ENCODE results near the gene SDK1.

The SDK1 gene

DNA sequence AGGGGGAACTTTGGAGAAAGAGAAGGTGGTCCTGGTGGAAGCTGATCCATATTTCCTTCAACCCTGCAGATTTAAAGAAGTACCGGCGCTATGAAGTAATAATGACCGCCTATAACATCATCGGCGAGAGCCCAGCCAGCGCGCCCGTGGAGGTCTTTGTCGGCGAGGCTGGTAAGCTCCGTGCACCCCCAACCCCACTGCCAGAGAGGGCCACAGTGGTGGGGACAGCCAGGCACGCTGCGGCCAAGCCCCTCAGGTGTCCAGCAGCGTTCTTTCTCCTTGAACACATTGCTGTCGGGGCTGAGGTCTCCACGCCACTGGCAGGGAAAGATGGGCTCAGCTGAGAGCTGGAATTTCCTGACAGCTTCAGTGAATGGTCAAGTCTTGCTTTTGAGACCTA, 877.4 kb downstream of the SDK1 start:
- no peak overlapping the region for H3K23ac ChIP-seq (ENCODE audit: low read length in 2 of 2)
- peaks cover 0 to 4% of the 10 kb centered on the region in 2 experiments for H3K36me3 ChIP-seq (ENCODE audit: control insufficient read depth in 1 of 2, insufficient read depth in 2 of 2, low read depth in 1 of 2, low read length in 2 of 2)
- 94% methylated on average over 16 of the region's 16 CpGs for WGBS
- no peaks in the 10 kb centered on the region for H3K27me3 ChIP-seq (ENCODE audit: control insufficient read depth in 1 of 2, insufficient read depth in 1 of 2, low read length in 2 of 2)
- no peak for DNase-seq
- no peak overlapping the region for H4K91ac ChIP-seq (ENCODE audit: low read length)
- H4K8ac ChIP-seq (ENCODE audit: low read length): no peak overlapping the region
- no peak overlapping the region for H3K9ac ChIP-seq (ENCODE audit: low read length)
- H3K14ac ChIP-seq (ENCODE audit: low read length in 2 of 2): no peak overlapping the region
- no peak overlapping the region for H3K18ac ChIP-seq (ENCODE audit: low read depth in 1 of 2, low read length in 2 of 2)
- no peak overlapping the region for H2BK15ac ChIP-seq (ENCODE audit: low read depth, poor library complexity, severe bottlenecking)
- H3K9me3 ChIP-seq (ENCODE audit: control insufficient read depth, low read length): no peaks in the 10 kb centered on the region
- no peak overlapping the region for H3K4me3 ChIP-seq (ENCODE audit: insufficient read depth in 1 of 2, low read depth in 1 of 2, low read length in 2 of 2)
- H2BK12ac ChIP-seq (ENCODE audit: low read length in 2 of 2): no peak overlapping the region
- no peak overlapping the region for H3K4ac ChIP-seq (ENCODE audit: low read depth in 1 of 2, low read length in 2 of 2)
- H2BK120ac ChIP-seq (ENCODE audit: low read depth, low read length): no peak overlapping the region
- no peak overlapping the region for H2AK5ac ChIP-seq (ENCODE audit: low read length, severe bottlenecking)
- H3K27ac ChIP-seq (ENCODE audit: low read length, poor library complexity, severe bottlenecking): no peak overlapping the region
- no peak overlapping the region for H2BK5ac ChIP-seq (ENCODE audit: low read depth, low read length, poor library complexity, severe bottlenecking)
- H2AFZ ChIP-seq (ENCODE audit: low read depth, low read length): no peak overlapping the region
- H3K79me1 ChIP-seq (replicated peaks; ENCODE audit: low read length, poor library complexity, severe bottlenecking): no peaks in the 10 kb centered on the region
- no peak overlapping the region for H3K4me2 ChIP-seq (ENCODE audit: low read length, poor library complexity, severe bottlenecking)
- no peaks in the 10 kb centered on the region for H3K4me1 ChIP-seq (ENCODE audit: control insufficient read depth, insufficient read depth, low read depth, low read length)

- H3K23ac ChIP-seq (ENCODE audit: low read length in 2 of 2): no peak overlapping the region
- no peak overlapping the region for H2AFZ ChIP-seq (ENCODE audit: low read depth, low read length)
- no peak overlapping the region for H4K91ac ChIP-seq (ENCODE audit: low read length)
- no peaks in the 10 kb centered on the region for H3K79me1 ChIP-seq (replicated peaks; ENCODE audit: low read length, poor library complexity, severe bottlenecking)
- H3K14ac ChIP-seq (ENCODE audit: low read length in 2 of 2): no peak overlapping the region
- DNase-seq: no peak
- H3K36me3 ChIP-seq (ENCODE audit: control insufficient read depth in 1 of 2, insufficient read depth in 2 of 2, low read depth in 1 of 2, low read length in 2 of 2): peaks cover 0 to 4% of the 10 kb centered on the region in 2 experiments
- H3K4me1 ChIP-seq (ENCODE audit: control insufficient read depth, insufficient read depth, low read depth, low read length): no peaks in the 10 kb centered on the region
- no peak overlapping the region for H2BK120ac ChIP-seq (ENCODE audit: low read depth, low read length)
- no peak overlapping the region for H3K4me3 ChIP-seq (ENCODE audit: insufficient read depth in 1 of 2, low read depth in 1 of 2, low read length in 2 of 2)
- no peak overlapping the region for H3K4ac ChIP-seq (ENCODE audit: low read depth in 1 of 2, low read length in 2 of 2)
- no peaks in the 10 kb centered on the region for H3K9me3 ChIP-seq (ENCODE audit: control insufficient read depth, low read length)
- no peak overlapping the region for H3K27ac ChIP-seq (ENCODE audit: low read length, poor library complexity, severe bottlenecking)
- no peak overlapping the region for H2BK5ac ChIP-seq (ENCODE audit: low read depth, low read length, poor library complexity, severe bottlenecking)
- H2BK12ac ChIP-seq (ENCODE audit: low read length in 2 of 2): no peak overlapping the region
- H2AK5ac ChIP-seq (ENCODE audit: low read length, severe bottlenecking): no peak overlapping the region
- no peaks in the 10 kb centered on the region for H3K27me3 ChIP-seq (ENCODE audit: control insufficient read depth in 1 of 2, insufficient read depth in 1 of 2, low read length in 2 of 2)
- H3K9ac ChIP-seq (ENCODE audit: low read length): no peak overlapping the region
- no peak overlapping the region for H4K8ac ChIP-seq (ENCODE audit: low read length)
- H3K4me2 ChIP-seq (ENCODE audit: low read length, poor library complexity, severe bottlenecking): no peak overlapping the region
- 92% methylated on average over 23 of the region's 23 CpGs for WGBS
- H3K18ac ChIP-seq (ENCODE audit: low read depth in 1 of 2, low read length in 2 of 2): no peak overlapping the region
- no peak overlapping the region for H2BK15ac ChIP-seq (ENCODE audit: low read depth, poor library complexity, severe bottlenecking)
Observed at GRCh38 chr7:4178916-4179687, 878.0 kb downstream of the SDK1 start.

GRCh38 chr7:4179688-4180380, 878.8 kb downstream of the SDK1 start:
- H3K36me3 ChIP-seq (ENCODE audit: control insufficient read depth in 1 of 2, insufficient read depth in 2 of 2, low read depth in 1 of 2, low read length in 2 of 2): peaks cover 0 to 5% of the 10 kb centered on the region in 2 experiments
- H2AFZ ChIP-seq (ENCODE audit: low read depth, low read length): no peak overlapping the region
- H3K27me3 ChIP-seq (ENCODE audit: control insufficient read depth in 1 of 2, insufficient read depth in 1 of 2, low read length in 2 of 2): no peaks in the 10 kb centered on the region
- H4K8ac ChIP-seq (ENCODE audit: low read length): no peak overlapping the region
- no peak for DNase-seq
- H3K79me1 ChIP-seq (replicated peaks; ENCODE audit: low read length, poor library complexity, severe bottlenecking): no peaks in the 10 kb centered on the region
- H3K4me3 ChIP-seq (ENCODE audit: insufficient read depth in 1 of 2, low read depth in 1 of 2, low read length in 2 of 2): no peak overlapping the region
- no peak overlapping the region for H3K23ac ChIP-seq (ENCODE audit: low read length in 2 of 2)
- no peak overlapping the region for H2AK5ac ChIP-seq (ENCODE audit: low read length, severe bottlenecking)
- no peak overlapping the region for H3K9ac ChIP-seq (ENCODE audit: low read length)
- H3K27ac ChIP-seq (ENCODE audit: low read length, poor library complexity, severe bottlenecking): no peak overlapping the region
- no peak overlapping the region for H3K4ac ChIP-seq (ENCODE audit: low read depth in 1 of 2, low read length in 2 of 2)
- H3K18ac ChIP-seq (ENCODE audit: low read depth in 1 of 2, low read length in 2 of 2): no peak overlapping the region
- no peak overlapping the region for H3K4me2 ChIP-seq (ENCODE audit: low read length, poor library complexity, severe bottlenecking)
- no peak overlapping the region for H2BK15ac ChIP-seq (ENCODE audit: low read depth, poor library complexity, severe bottlenecking)
- no peak overlapping the region for H3K14ac ChIP-seq (ENCODE audit: low read length in 2 of 2)
- H3K4me1 ChIP-seq (ENCODE audit: control insufficient read depth, insufficient read depth, low read depth, low read length): no peaks in the 10 kb centered on the region
- H3K9me3 ChIP-seq (ENCODE audit: control insufficient read depth, low read length): no peaks in the 10 kb centered on the region
- H2BK120ac ChIP-seq (ENCODE audit: low read depth, low read length): no peak overlapping the region
- no peak overlapping the region for H2BK5ac ChIP-seq (ENCODE audit: low read depth, low read length, poor library complexity, severe bottlenecking)
- no peak overlapping the region for H2BK12ac ChIP-seq (ENCODE audit: low read length in 2 of 2)
- 91% methylated on average over 24 of the region's 24 CpGs for WGBS
- no peak overlapping the region for H4K91ac ChIP-seq (ENCODE audit: low read length)

DNA sequence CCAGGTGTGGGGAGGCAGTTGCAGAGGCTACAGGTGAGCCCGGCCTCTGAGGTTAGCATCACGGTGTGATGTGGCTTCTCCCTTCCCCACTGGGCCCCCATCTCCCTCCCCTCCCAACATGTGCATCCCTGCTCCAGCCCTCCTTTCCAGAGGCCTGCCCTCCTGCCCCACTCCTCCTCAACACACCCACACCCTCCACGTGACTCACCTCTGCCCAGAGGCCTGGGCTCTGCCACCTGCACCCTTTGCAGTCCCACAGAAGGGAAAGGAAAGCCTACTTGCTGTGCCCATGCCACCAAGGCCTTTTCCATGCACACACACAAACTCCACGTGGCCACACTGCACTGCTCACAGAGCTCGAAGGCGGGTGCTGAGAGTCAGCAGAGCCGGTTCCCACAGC, 880.4 kb downstream of the SDK1 start:
- 84% methylated on average over 7 of the region's 7 CpGs for WGBS

More for the DNA sequence above, 880.4 kb downstream of the SDK1 start:
- H3K79me1 ChIP-seq (replicated peaks; ENCODE audit: low read length, poor library complexity, severe bottlenecking): no peaks in the 10 kb centered on the region
- H4K8ac ChIP-seq (ENCODE audit: low read length): no peak overlapping the region
- no peak overlapping the region for H4K91ac ChIP-seq (ENCODE audit: low read length)
- H3K4me1 ChIP-seq (ENCODE audit: control insufficient read depth, insufficient read depth, low read depth, low read length): no peaks in the 10 kb centered on the region
- no peak overlapping the region for H3K27ac ChIP-seq (ENCODE audit: low read length, poor library complexity, severe bottlenecking)
- no peak for DNase-seq
- H2BK5ac ChIP-seq (ENCODE audit: low read depth, low read length, poor library complexity, severe bottlenecking): no peak overlapping the region
- no peak overlapping the region for H3K9ac ChIP-seq (ENCODE audit: low read length)
- H3K27me3 ChIP-seq (ENCODE audit: control insufficient read depth in 1 of 2, insufficient read depth in 1 of 2, low read length in 2 of 2): no peaks in the 10 kb centered on the region
- no peak overlapping the region for H3K23ac ChIP-seq (ENCODE audit: low read length in 2 of 2)
- peaks cover 0 to 8% of the 10 kb centered on the region in 2 experiments for H3K36me3 ChIP-seq (ENCODE audit: control insufficient read depth in 1 of 2, insufficient read depth in 2 of 2, low read depth in 1 of 2, low read length in 2 of 2)
- no peak overlapping the region for H2AFZ ChIP-seq (ENCODE audit: low read depth, low read length)
- H3K9me3 ChIP-seq (ENCODE audit: control insufficient read depth, low read length): no peaks in the 10 kb centered on the region
- no peak overlapping the region for H2AK5ac ChIP-seq (ENCODE audit: low read length, severe bottlenecking)
- H2BK12ac ChIP-seq (ENCODE audit: low read length in 2 of 2): no peak overlapping the region
- no peak overlapping the region for H2BK15ac ChIP-seq (ENCODE audit: low read depth, poor library complexity, severe bottlenecking)
- H3K4ac ChIP-seq (ENCODE audit: low read depth in 1 of 2, low read length in 2 of 2): no peak overlapping the region
- H3K4me2 ChIP-seq (ENCODE audit: low read length, poor library complexity, severe bottlenecking): no peak overlapping the region
- no peak overlapping the region for H3K14ac ChIP-seq (ENCODE audit: low read length in 2 of 2)
- no peak overlapping the region for H2BK120ac ChIP-seq (ENCODE audit: low read depth, low read length)
- no peak overlapping the region for H3K18ac ChIP-seq (ENCODE audit: low read depth in 1 of 2, low read length in 2 of 2)
- H3K4me3 ChIP-seq (ENCODE audit: insufficient read depth in 1 of 2, low read depth in 1 of 2, low read length in 2 of 2): no peak overlapping the region

All from mesenchymal stem cell (in vitro differentiated cells and primary cell).